Body of pancreas (tissue), 4 donors: ENCODE results near the gene KBTBD8. TPM values are rescaled to one million over a fixed set of nuclear protein-coding genes. Genes with fewer than 3 reads are reported as not detected.

Source experiments
- ATAC-seq: fragments of 150-250 bp; one replicate; pipeline ENCODE4 v1.9.1; 2016
- DNase-seq, 4 donors: peaks; one replicate each; pipeline ENCODE4 v3.0.0-alpha.2; 2019
- H3K27ac ChIP-seq, 4 donors: fragments of 200-600 bp; sonication (generic); 1 replicate in 3 of 4; 2 replicates in 1 of 4; pipeline versions ENCODE4 v1.5.1 to v1.6.1; 2016 to 2019; ENCODE audit warnings: mild to moderate bottlenecking in 1 of 4, mixed read lengths in 1 of 4, moderate library complexity in 1 of 4
- H3K27me3 ChIP-seq, 2 donors: fragments of 200-600 bp; sonication (generic); one replicate each; pipeline ENCODE4 v1.6.0; 2016; ENCODE audit warnings: mild to moderate bottlenecking in 1 of 2
- H3K36me3 ChIP-seq, 2 donors: fragments of 200-600 bp; sonication (generic); replicated peaks in 1 of 2; 2 replicates each; pipeline ENCODE4 v1.5.1; 2016; ENCODE audit warnings: low read depth in 2 of 2; ENCODE audit not compliant: insufficient read depth in 1 of 2
- H3K4me1 ChIP-seq: fragments of 200-600 bp; sonication (generic); one replicate; pipeline ENCODE4 v1.6.0; 2016
- H3K4me3 ChIP-seq, 2 donors: fragments of 200-600 bp; sonication (generic); 1 replicate in 1 of 2; 2 replicates in 1 of 2; pipeline ENCODE4 v1.5.1; 2016 to 2019
- H3K9me3 ChIP-seq, 3 donors: fragments of 200-600 bp; sonication (generic); 1 replicate in 2 of 3; 2 replicates in 1 of 3; pipeline ENCODE4 v1.5.1; 2016
- POLR2A ChIP-seq, 3 donors: fragments of 450-650 bp; IDR thresholded peaks; one replicate each; pipeline ENCODE4 v1.6.1; 2016; ENCODE audit warnings: antibody characterized with exemption in 3 of 3, mild to moderate bottlenecking in 2 of 3
- WGBS, 2 donors: methylation state at CpG; one replicate each; pipeline ENCODE4 v1.1.5; 2017; 5-methylcytosine and 5-hydroxymethylcytosine counted together
- intact Hi-C: fragments of 100-400 bp; cut with DNase I; formaldehyde crosslinking; loops from one replicate; pipeline ENCODE4 v1.15.1; 2023
- total RNA-seq, 2 donors: library from RNA; depleted of rRNA; stranded (reverse); fragments of >200 nt; gene quantifications; one replicate each; pipeline ENCODE4 v1.1.0, GENCODE V29; 2016
- TF ChIP-seq, protein P1 (sequence below), 7 experiments: fragments of 450-650 bp in 4 of 7; fragments of 200-600 bp in 3 of 7; sonication (generic) in 3 of 7; IDR thresholded peaks; one replicate each; pipeline ENCODE4 v1.5.1; 2016 to 2019; ENCODE audit warnings: antibody characterized with exemption in 7 of 7

Gene KBTBD8
- total RNA-seq, 2 donors from 2014 or later = 0.78 TPM; not detected in 1

DNA sequence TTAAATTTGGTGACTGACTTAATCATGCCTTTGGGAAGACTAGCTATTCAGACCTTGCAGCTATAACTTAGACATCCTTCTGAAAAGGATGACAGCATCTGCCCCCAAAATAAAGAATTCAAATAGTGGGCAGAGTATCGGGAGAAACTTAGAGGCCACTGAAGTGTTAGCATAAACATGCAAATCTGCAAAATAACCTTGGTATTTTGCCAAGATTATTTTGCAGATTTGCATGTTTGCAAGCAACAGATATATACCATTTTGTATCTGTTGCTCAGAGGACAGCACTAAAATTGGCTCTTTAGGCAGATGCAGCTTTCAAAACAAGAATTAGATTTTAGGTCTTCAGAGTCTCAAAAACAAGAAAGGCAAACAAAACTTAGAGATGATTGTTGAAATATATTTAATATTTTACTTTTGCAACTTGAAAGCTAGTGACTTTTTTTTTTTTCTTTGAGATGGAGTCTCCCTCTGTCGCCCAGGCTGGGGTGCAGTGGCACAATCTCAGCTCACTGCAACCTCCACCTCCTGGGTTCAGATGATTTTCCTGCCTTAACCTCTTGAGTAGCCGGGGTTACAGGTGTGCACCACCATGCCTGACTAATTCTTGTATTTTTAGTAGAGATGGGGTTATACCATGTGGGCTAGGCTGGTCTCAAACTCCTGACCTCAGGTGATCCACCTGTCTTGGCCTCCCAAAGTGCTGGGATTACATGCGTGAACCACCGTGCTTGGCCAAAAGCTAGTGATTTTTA lies 47.8 kb downstream of the KBTBD8 start:
- H3K4me3 ChIP-seq = no peak overlapping the region
- H3K27me3 ChIP-seq = no peaks in the 10 kb centered on the region
- ATAC-seq (no peak), DNase-seq (no peak)
- H3K27ac ChIP-seq = no peak overlapping the region
- no peaks in the 10 kb centered on the region for H3K36me3 ChIP-seq
- 81 to 84% methylated on average over 5 of the region's 5 CpGs for WGBS, 2 donors
- H3K9me3 ChIP-seq = no peaks in the 10 kb centered on the region
- TF ChIP-seq, protein P1, sequence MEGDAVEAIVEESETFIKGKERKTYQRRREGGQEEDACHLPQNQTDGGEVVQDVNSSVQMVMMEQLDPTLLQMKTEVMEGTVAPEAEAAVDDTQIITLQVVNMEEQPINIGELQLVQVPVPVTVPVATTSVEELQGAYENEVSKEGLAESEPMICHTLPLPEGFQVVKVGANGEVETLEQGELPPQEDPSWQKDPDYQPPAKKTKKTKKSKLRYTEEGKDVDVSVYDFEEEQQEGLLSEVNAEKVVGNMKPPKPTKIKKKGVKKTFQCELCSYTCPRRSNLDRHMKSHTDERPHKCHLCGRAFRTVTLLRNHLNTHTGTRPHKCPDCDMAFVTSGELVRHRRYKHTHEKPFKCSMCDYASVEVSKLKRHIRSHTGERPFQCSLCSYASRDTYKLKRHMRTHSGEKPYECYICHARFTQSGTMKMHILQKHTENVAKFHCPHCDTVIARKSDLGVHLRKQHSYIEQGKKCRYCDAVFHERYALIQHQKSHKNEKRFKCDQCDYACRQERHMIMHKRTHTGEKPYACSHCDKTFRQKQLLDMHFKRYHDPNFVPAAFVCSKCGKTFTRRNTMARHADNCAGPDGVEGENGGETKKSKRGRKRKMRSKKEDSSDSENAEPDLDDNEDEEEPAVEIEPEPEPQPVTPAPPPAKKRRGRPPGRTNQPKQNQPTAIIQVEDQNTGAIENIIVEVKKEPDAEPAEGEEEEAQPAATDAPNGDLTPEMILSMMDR (IDR thresholded peaks at IDR 0.05) = no peak
- TF ChIP-seq POLR2A (IDR thresholded peaks at IDR 0.05) = no peak
- intact Hi-C loops = no loop called here
- no peaks in the 10 kb centered on the region for H3K4me1 ChIP-seq

DNA sequence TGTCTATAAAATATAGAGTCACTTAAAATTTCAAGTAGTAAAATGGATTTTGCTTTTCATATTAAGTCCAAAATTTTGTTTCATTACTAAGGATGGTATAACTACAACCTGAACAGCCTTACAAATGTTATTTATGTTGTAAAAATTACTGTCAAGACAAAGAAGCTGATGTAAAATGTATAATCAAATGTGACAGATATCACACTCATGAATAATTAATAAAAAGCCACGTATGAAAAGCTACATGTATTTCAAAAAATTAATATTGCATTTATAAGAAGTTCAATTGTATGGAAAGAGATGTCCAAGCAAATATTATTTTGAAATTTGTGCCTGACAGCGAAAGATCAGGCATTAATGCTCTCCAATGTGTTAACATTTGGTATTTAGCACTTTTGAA lies 48.9 kb downstream of the KBTBD8 start:
- H3K36me3 ChIP-seq = no peaks in the 10 kb centered on the region
- H3K9me3 ChIP-seq = no peaks in the 10 kb centered on the region
- intact Hi-C loops = no loop called here
- TF ChIP-seq, protein P1 (IDR thresholded peaks at IDR 0.05) = no peak
- no peak for TF ChIP-seq POLR2A (IDR thresholded peaks at IDR 0.05)
- DNase-seq (no peak), ATAC-seq (no peak)
- no peak overlapping the region for H3K4me3 ChIP-seq
- no peaks in the 10 kb centered on the region for H3K27me3 ChIP-seq
- H3K4me1 ChIP-seq = no peaks in the 10 kb centered on the region
- H3K27ac ChIP-seq = no peak overlapping the region
- 68 to 69% methylated on average over 2 of the region's 2 CpGs for WGBS, 2 donors

DNA sequence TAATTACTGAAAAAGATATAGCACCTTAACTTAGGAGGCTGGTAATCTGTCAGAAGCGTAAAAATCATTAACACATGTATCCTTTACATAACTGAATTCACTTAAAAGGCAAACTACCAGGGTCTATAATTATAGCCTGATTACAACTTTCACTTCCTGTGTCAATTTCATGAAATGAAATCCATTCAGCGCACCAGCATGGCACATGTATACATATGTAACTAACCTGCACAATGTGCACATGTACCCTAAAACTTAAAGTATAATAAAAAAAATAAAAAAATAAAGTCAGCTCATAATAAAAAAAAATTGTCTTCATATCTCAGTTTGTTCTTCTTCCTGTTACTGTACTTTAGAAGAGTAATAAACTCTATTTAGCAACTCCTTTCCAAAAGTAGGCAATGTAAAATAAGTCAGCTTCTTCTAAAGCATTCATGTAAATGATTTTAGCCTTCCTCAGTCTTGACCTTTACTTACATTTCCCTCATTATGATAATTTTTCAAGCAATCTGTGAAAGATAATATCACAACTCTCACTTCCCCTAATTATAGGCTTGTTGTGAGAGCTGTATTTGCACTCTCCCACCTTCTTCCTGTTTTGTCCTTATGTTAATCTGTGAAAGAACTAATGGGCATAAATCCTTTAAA lies 50.1 kb downstream of the KBTBD8 start:
- Histone ChIP-seq H3K27ac (no peak overlapping the region), H3K4me1 (no peaks in the 10 kb centered on the region), H3K27me3 (no peaks in the 10 kb centered on the region), H3K36me3 (no peaks in the 10 kb centered on the region), H3K4me3 (no peak overlapping the region), H3K9me3 (no peaks in the 10 kb centered on the region)
- DNase-seq = no peak
- no peak for ATAC-seq
- WGBS, 2 donors = 79 to 81% methylated on average over 2 of the region's 2 CpGs
- intact Hi-C loops = no loop called here
- TF ChIP-seq POLR2A (IDR thresholded peaks at IDR 0.05) = no peak
- TF ChIP-seq, protein P1 (IDR thresholded peaks at IDR 0.05) = no peak

DNA sequence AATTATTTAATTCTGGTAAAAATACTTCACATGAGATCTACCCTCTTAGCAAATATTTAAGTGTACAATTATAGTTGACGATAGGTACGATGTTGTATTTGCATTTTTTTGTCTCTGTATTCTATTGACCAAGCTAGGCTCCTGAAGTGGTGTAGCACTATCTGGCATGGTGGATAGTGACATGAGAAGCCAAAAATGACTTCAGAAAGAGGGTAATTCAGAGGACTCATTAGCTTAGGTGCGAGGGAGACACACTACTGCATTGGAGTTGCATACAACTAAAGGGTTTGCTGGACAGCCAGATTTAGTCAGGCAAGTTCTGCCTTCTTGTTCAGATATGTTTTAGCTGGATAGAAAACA lies 50.6 kb downstream of the KBTBD8 start:
- Histone ChIP-seq H3K27ac (no peak overlapping the region), H3K4me3 (no peak overlapping the region), H3K4me1 (no peaks in the 10 kb centered on the region), H3K9me3 (no peaks in the 10 kb centered on the region), H3K36me3 (no peaks in the 10 kb centered on the region), H3K27me3 (no peaks in the 10 kb centered on the region)
- ATAC-seq (no peak), DNase-seq (no peak)
- 69 to 87% methylated on average over 3 of the region's 3 CpGs for WGBS, 2 donors
- TF ChIP-seq POLR2A (IDR thresholded peaks at IDR 0.05) = no peak
- TF ChIP-seq, protein P1 (IDR thresholded peaks at IDR 0.05) = no peak
- intact Hi-C loops = no loop called here

DNA sequence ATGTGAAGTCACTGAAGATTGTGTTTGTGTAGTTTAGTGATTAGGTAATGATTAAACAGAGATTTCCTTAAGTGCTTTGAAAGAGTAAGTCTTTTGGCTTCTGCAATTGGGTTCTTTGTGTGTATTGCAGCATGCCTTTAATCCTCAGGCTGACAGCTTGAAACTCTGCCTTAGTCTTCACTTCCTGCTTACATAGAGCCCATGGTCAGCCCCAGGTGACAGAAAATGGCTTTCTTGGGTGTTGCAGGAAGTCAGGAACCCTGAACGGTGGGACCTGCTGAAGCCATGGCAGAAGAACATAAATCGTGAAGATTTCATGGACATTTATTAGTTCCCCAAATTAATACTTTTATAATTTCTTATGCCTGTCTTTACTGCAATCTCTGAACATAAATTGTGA lies 61.3 kb downstream of the KBTBD8 start:
- DNase-seq = no peak
- no peaks in the 10 kb centered on the region for H3K36me3 ChIP-seq
- intact Hi-C loops = no loop called here
- H3K4me1 ChIP-seq = no peaks in the 10 kb centered on the region
- WGBS, 2 donors = 71 to 89% methylated on average over 2 of the region's 2 CpGs
- no peak for ATAC-seq
- H3K27ac ChIP-seq = no peak overlapping the region
- no peaks in the 10 kb centered on the region for H3K27me3 ChIP-seq
- TF ChIP-seq, protein P1 (IDR thresholded peaks at IDR 0.05) = no peak
- no peak for TF ChIP-seq POLR2A (IDR thresholded peaks at IDR 0.05)
- H3K9me3 ChIP-seq = no peaks in the 10 kb centered on the region
- no peak overlapping the region for H3K4me3 ChIP-seq
